ENCODE data around the gene PTCHD4.

Gene PTCHD4

DNA sequence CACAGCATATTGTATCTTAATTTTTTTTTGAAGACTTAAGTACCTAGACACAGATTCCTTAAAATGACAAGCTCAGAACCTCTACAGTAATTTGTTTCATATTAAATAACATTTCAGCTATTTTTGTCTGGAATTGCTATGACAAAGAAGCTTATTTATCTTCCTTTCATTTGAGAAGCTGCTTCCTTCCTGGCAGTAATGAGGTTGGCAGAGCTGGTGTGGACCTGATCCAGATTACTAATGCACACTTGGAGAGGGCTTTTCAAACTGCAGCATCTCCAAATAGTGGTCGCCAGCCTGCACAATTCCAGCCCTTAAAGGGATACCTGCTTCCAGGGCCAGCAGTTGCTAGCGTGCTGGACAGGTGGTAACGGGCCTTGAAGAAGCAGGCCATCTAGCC lies 12.1 kb downstream of the PTCHD4 start:
- TF ChIP-seq, protein P1, sequence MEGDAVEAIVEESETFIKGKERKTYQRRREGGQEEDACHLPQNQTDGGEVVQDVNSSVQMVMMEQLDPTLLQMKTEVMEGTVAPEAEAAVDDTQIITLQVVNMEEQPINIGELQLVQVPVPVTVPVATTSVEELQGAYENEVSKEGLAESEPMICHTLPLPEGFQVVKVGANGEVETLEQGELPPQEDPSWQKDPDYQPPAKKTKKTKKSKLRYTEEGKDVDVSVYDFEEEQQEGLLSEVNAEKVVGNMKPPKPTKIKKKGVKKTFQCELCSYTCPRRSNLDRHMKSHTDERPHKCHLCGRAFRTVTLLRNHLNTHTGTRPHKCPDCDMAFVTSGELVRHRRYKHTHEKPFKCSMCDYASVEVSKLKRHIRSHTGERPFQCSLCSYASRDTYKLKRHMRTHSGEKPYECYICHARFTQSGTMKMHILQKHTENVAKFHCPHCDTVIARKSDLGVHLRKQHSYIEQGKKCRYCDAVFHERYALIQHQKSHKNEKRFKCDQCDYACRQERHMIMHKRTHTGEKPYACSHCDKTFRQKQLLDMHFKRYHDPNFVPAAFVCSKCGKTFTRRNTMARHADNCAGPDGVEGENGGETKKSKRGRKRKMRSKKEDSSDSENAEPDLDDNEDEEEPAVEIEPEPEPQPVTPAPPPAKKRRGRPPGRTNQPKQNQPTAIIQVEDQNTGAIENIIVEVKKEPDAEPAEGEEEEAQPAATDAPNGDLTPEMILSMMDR (conservative IDR thresholded peaks at IDR 0.05; ENCODE audit: low read length), result no peak
- H3K4me3 ChIP-seq (ENCODE audit: low read length), result no peak overlapping the region
- DNase-seq (ENCODE audit: low read depth), result no peak

GRCh38 chr6:48092550-48093217 lies 18.3 kb downstream of the PTCHD4 start:
- DNase-seq (ENCODE audit: low read depth), result no peak
- H3K4me3 ChIP-seq (ENCODE audit: low read length), result no peak overlapping the region
- TF ChIP-seq, protein P1 (conservative IDR thresholded peaks at IDR 0.05; ENCODE audit: low read length), result no peak

GRCh38 chr6:48090546-48090945 lies 20.5 kb downstream of the PTCHD4 start:
- H3K4me3 ChIP-seq (ENCODE audit: low read length), result no peak overlapping the region
- DNase-seq (ENCODE audit: low read depth), result no peak
- TF ChIP-seq, protein P1 (conservative IDR thresholded peaks at IDR 0.05; ENCODE audit: low read length), result no peak

- TF ChIP-seq, protein P1 (conservative IDR thresholded peaks at IDR 0.05; ENCODE audit: low read length), result no peak
These were observed 23.5 kb downstream of the PTCHD4 start for GRCh38 chr6:48087448-48087847.

GRCh38 chr6:48086187-48086586 lies 24.8 kb downstream of the PTCHD4 start:
- no peak overlapping the region for H3K4me3 ChIP-seq (ENCODE audit: low read length)
- no peak for DNase-seq (ENCODE audit: low read depth)
- TF ChIP-seq, protein P1 (conservative IDR thresholded peaks at IDR 0.05; ENCODE audit: low read length), result no peak

More at GRCh38 chr6:48087448-48087847, 23.5 kb downstream of the PTCHD4 start:
- H3K4me3 ChIP-seq (ENCODE audit: low read length), result no peak overlapping the region
- DNase-seq (ENCODE audit: low read depth), result no peak

DNA sequence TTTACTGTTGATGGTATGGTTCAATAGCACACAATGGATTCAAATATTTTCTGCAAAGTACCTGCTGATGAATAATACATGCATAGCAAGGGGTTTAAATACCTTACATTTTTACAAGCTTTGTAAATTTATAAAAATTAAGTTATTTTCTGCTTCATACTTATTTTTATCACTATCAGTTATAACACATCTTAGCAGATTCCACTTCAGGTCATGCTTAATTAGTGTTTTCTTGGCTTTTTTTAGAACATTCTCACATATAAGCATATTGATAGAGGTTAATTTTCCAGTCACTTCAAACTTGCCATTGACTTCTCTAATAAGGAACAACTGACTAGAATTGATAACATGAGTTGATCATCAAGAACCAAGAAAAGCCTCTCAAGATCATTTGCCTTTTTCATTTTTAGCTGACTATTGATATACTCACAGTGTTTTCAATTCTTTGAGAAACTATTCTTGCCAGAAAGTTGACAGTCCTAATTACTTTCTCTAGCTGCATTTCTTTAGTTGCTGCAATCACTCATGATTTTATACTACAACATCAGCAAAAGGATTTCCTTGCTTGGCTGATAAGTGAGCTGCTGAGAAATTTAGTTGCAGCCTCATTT lies 25.8 kb downstream of the PTCHD4 start:
- no peak overlapping the region for H3K4me3 ChIP-seq (ENCODE audit: low read length)
- DNase-seq (ENCODE audit: low read depth), result no peak
- TF ChIP-seq, protein P1 (conservative IDR thresholded peaks at IDR 0.05; ENCODE audit: low read length), result no peak

GRCh38 chr6:48084201-48084600 lies 26.8 kb downstream of the PTCHD4 start:
- no peak overlapping the region for H3K4me3 ChIP-seq (ENCODE audit: low read length)
- TF ChIP-seq, protein P1 (conservative IDR thresholded peaks at IDR 0.05; ENCODE audit: low read length), result no peak
- DNase-seq (ENCODE audit: low read depth), result no peak
